Dendritic cell treated with granulocyte-macrophage colony-stimulating factor and Interleukin-4, amounts not matched to agents 40 ng/mL and 50 ng/mL, for 4 days (primary cell): Measurements from ENCODE around the gene PSMB1.

ENCODE experiments used
- H3K27ac Mint-ChIP-seq: one replicate; pipeline ENCODE4 v1.8.0; 2022; ENCODE audit warnings: mild to moderate bottlenecking, mixed read lengths
- H3K27me3 Mint-ChIP-seq: one replicate; pipeline ENCODE4 v1.8.0; 2022; ENCODE audit warnings: mild to moderate bottlenecking, mixed read lengths
- H3K36me3 Mint-ChIP-seq: one replicate; pipeline ENCODE4 v1.8.0; 2022; ENCODE audit warnings: low read depth, mixed read lengths
- H3K4me1 Mint-ChIP-seq: one replicate; pipeline ENCODE4 v1.8.0; 2022; ENCODE audit warnings: low read depth, mixed read lengths
- H3K4me3 Mint-ChIP-seq: one replicate; pipeline ENCODE4 v1.8.0; 2022; ENCODE audit warnings: mild to moderate bottlenecking, moderate library complexity, mixed read lengths
- H3K9me3 Mint-ChIP-seq: one replicate; pipeline ENCODE4 v1.8.0; 2022; ENCODE audit warnings: mixed read lengths
- intact Hi-C: fragments of 100-400 bp; cut with micrococcal nuclease; formaldehyde crosslinking; loops from one replicate; pipeline ENCODE4 v1.15.0; 2022

The PSMB1 gene

GRCh38 chr6:170552765-170553533 lies at the start of gene PSMB1:
Gene PSMB1 (minus strand): TSS chr6:170553307. CDS start chr6:170553242, 65 bp downstream.
- Mint-ChIP-seq H3K9me3 (no peaks in the 10 kb centered on the region), H3K4me1 (no peaks in the 10 kb centered on the region), H3K36me3 (peaks cover 44% of the 10 kb centered on the region), H3K27ac (no peak within 1 kb of the TSS), H3K27me3 (no peaks in the 10 kb centered on the region), H3K4me3 (no peak within 1 kb of the TSS)
- intact Hi-C loops: loop anchor here (5.0 kb wide), 1 partner anchor 246 kb away; the partner anchor contains the start of gene FAM120B

GRCh38 chr6:170597278-170597677 lies 44.2 kb upstream of the PSMB1 start:
- intact Hi-C loops: no loop called here
- H3K4me3 Mint-ChIP-seq: no peak overlapping the region
- H3K27me3 Mint-ChIP-seq: peaks cover 3% of the 10 kb centered on the region
- H3K9me3 Mint-ChIP-seq: peaks cover 15% of the 10 kb centered on the region
- no peaks in the 10 kb centered on the region for H3K36me3 Mint-ChIP-seq
- H3K27ac Mint-ChIP-seq: no peak overlapping the region
- H3K4me1 Mint-ChIP-seq: no peaks in the 10 kb centered on the region

GRCh38 chr6:170596426-170596825 lies 43.3 kb upstream of the PSMB1 start:
- intact Hi-C loops: no loop called here
- Mint-ChIP-seq H3K4me1 (no peaks in the 10 kb centered on the region), H3K27ac (no peak overlapping the region), H3K27me3 (peaks cover 6% of the 10 kb centered on the region), H3K36me3 (no peaks in the 10 kb centered on the region), H3K9me3 (peaks cover 23% of the 10 kb centered on the region), H3K4me3 (no peak overlapping the region)

- H3K36me3 Mint-ChIP-seq: no peaks in the 10 kb centered on the region
- no peaks in the 10 kb centered on the region for H3K4me1 Mint-ChIP-seq
- peaks cover 38% of the 10 kb centered on the region for H3K9me3 Mint-ChIP-seq
- peaks cover 10% of the 10 kb centered on the region for H3K27me3 Mint-ChIP-seq
- intact Hi-C loops: no loop called here
- no peak overlapping the region for H3K4me3 Mint-ChIP-seq
- no peak overlapping the region for H3K27ac Mint-ChIP-seq
Observed at GRCh38 chr6:170590725-170591124, 37.6 kb upstream of the PSMB1 start.

GRCh38 chr6:170584954-170585498 lies 31.9 kb upstream of the PSMB1 start:
- H3K27me3 Mint-ChIP-seq: peaks cover 5% of the 10 kb centered on the region
- H3K4me1 Mint-ChIP-seq: peaks cover 32% of the 10 kb centered on the region
- peaks cover 45% of the 10 kb centered on the region for H3K36me3 Mint-ChIP-seq
- intact Hi-C loops: loop anchor here (1.0 kb wide), 1 partner anchor 31 kb away; the partner anchor contains the start of gene TBP
- H3K9me3 Mint-ChIP-seq: peaks cover under 1% of the 10 kb centered on the region
- H3K4me3 Mint-ChIP-seq: peak overlapping the region; percentile 99
- H3K27ac Mint-ChIP-seq: peak overlapping the region; percentile 84

GRCh38 chr6:170584181-170584953 lies 31.3 kb upstream of the PSMB1 start, which contains the start of gene PDCD2:
Gene PDCD2 (minus strand): TSS chr6:170584637. CDS start chr6:170584581, 56 bp downstream.
- Mint-ChIP-seq H3K4me3 (peak within 1 kb of the TSS; percentile 99), H3K4me1 (peaks cover 32% of the 10 kb centered on the region), H3K36me3 (peaks cover 51% of the 10 kb centered on the region), H3K27ac (peak within 1 kb of the TSS; percentile 84), H3K9me3 (no peaks in the 10 kb centered on the region), H3K27me3 (peaks cover 5% of the 10 kb centered on the region)
- intact Hi-C loops: loop anchor here (1.0 kb wide), 1 partner anchor 30 kb away; the partner anchor contains the start of gene TBP

- no peaks in the 10 kb centered on the region for H3K9me3 Mint-ChIP-seq
- H3K36me3 Mint-ChIP-seq: peaks cover 57% of the 10 kb centered on the region
- peaks cover 32% of the 10 kb centered on the region for H3K4me1 Mint-ChIP-seq
- H3K4me3 Mint-ChIP-seq: peak overlapping the region; percentile 99
- intact Hi-C loops: loop anchor here (1.0 kb wide), 1 partner anchor 29 kb away; the partner anchor contains the start of gene TBP
- H3K27me3 Mint-ChIP-seq: peaks cover 5% of the 10 kb centered on the region
- peak overlapping the region; percentile 84 for H3K27ac Mint-ChIP-seq
Observed at GRCh38 chr6:170583756-170584180, 30.7 kb upstream of the PSMB1 start.

GRCh38 chr6:170578909-170579308 lies 25.8 kb upstream of the PSMB1 start:
- intact Hi-C loops: no loop called here
- no peak overlapping the region for H3K4me3 Mint-ChIP-seq
- peaks cover 22% of the 10 kb centered on the region for H3K4me1 Mint-ChIP-seq
- H3K27ac Mint-ChIP-seq: no peak overlapping the region
- H3K36me3 Mint-ChIP-seq: peaks cover 68% of the 10 kb centered on the region
- no peaks in the 10 kb centered on the region for H3K9me3 Mint-ChIP-seq
- no peaks in the 10 kb centered on the region for H3K27me3 Mint-ChIP-seq

- no peaks in the 10 kb centered on the region for H3K4me1 Mint-ChIP-seq
- peaks cover 65% of the 10 kb centered on the region for H3K36me3 Mint-ChIP-seq
- no peaks in the 10 kb centered on the region for H3K27me3 Mint-ChIP-seq
- intact Hi-C loops: no loop called here
- H3K4me3 Mint-ChIP-seq: no peak overlapping the region
- no peaks in the 10 kb centered on the region for H3K9me3 Mint-ChIP-seq
- no peak overlapping the region for H3K27ac Mint-ChIP-seq
Observed at GRCh38 chr6:170575250-170575649, 22.1 kb upstream of the PSMB1 start.

- peaks cover 65% of the 10 kb centered on the region for H3K36me3 Mint-ChIP-seq
- no peak overlapping the region for H3K27ac Mint-ChIP-seq
- no peak overlapping the region for H3K4me3 Mint-ChIP-seq
- no peaks in the 10 kb centered on the region for H3K4me1 Mint-ChIP-seq
- H3K9me3 Mint-ChIP-seq: no peaks in the 10 kb centered on the region
- H3K27me3 Mint-ChIP-seq: no peaks in the 10 kb centered on the region
- intact Hi-C loops: no loop called here
Observed at GRCh38 chr6:170572704-170573466, 19.8 kb upstream of the PSMB1 start.

GRCh38 chr6:170564936-170565530 lies 11.9 kb upstream of the PSMB1 start:
- H3K36me3 Mint-ChIP-seq: peaks cover 82% of the 10 kb centered on the region

GRCh38 chr6:170561555-170561954 lies 8.4 kb upstream of the PSMB1 start:
- intact Hi-C loops: no loop called here
- Mint-ChIP-seq H3K36me3 (peaks cover 84% of the 10 kb centered on the region), H3K27me3 (no peaks in the 10 kb centered on the region), H3K9me3 (no peaks in the 10 kb centered on the region), H3K4me1 (no peaks in the 10 kb centered on the region), H3K4me3 (no peak overlapping the region), H3K27ac (no peak overlapping the region)

More at GRCh38 chr6:170564936-170565530, 11.9 kb upstream of the PSMB1 start:
- Mint-ChIP-seq H3K9me3 (no peaks in the 10 kb centered on the region), H3K27me3 (no peaks in the 10 kb centered on the region), H3K4me1 (no peaks in the 10 kb centered on the region), H3K4me3 (no peak overlapping the region), H3K27ac (no peak overlapping the region)
- intact Hi-C loops: no loop called here

GRCh38 chr6:170555305-170555704 lies 2.2 kb upstream of the PSMB1 start:
- intact Hi-C loops: loop anchor here (2.0 kb wide), 1 partner anchor 853 kb away; the partner anchor contains the start of genes C6orf120 and WDR27
- Mint-ChIP-seq H3K27me3 (no peaks in the 10 kb centered on the region), H3K27ac (no peak overlapping the region), H3K4me3 (no peak overlapping the region), H3K4me1 (no peaks in the 10 kb centered on the region), H3K36me3 (peaks cover 49% of the 10 kb centered on the region), H3K9me3 (no peaks in the 10 kb centered on the region)
